IPS-20b (cell line): ENCODE measurements around the gene P4HA2.

Experiments used
- H3K27ac ChIP-seq: one replicate; pipeline ENCODE4 v1.5.1; 2013; ENCODE audit warnings: low read length
- H3K27me3 ChIP-seq: 2 replicates; pipeline ENCODE4 v1.6.1; 2013; ENCODE audit warnings: mild to moderate bottlenecking, low read length, inconsistent platforms; ENCODE audit not compliant: insufficient read depth
- H3K36me3 ChIP-seq: 2 replicates; pipeline ENCODE4 v1.6.1; 2013; ENCODE audit warnings: low read depth, mild to moderate bottlenecking, inconsistent platforms, low read length, moderate library complexity; ENCODE audit not compliant: insufficient read depth
- H3K4me1 ChIP-seq: 2 replicates; pipeline ENCODE4 v1.6.1; 2013; ENCODE audit warnings: mild to moderate bottlenecking, control low read depth, inconsistent platforms, low read length, moderate library complexity; ENCODE audit not compliant: insufficient read depth
- H3K4me3 ChIP-seq: 2 replicates; pipeline ENCODE4 v1.5.1; 2013; ENCODE audit warnings: mild to moderate bottlenecking, low read length, inconsistent platforms
- H3K9ac ChIP-seq: 2 replicates; pipeline ENCODE4 v1.6.1; 2013; ENCODE audit warnings: low read depth, mild to moderate bottlenecking, inconsistent platforms, low read length, moderate library complexity
- H3K9me3 ChIP-seq: 2 replicates; pipeline ENCODE4 v1.6.1; 2013; ENCODE audit warnings: mild to moderate bottlenecking, low read depth, low read length, inconsistent platforms; ENCODE audit not compliant: insufficient read depth

P4HA2 gene

DNA sequence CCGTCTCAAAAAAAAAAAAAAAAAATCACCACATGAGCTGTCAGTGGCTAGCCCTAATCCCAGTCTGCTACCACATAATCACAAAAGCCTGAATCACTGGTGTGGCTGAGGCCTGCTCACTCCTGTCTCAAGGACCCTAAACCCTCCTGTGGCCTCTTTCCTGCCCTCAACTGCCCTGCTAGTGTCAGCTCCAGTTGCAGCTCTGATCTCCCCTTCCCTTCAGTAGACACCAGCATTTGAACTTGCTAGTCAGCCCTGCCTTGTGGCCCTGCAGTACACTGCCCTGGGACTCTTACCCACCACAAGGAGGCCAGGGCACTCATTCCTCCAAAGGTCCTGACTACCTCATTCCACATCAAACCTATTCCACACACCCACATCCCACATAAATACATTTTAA is 9.5 kb upstream of the P4HA2 start:
- Histone ChIP-seq H3K27me3 (no peaks in the 10 kb centered on the region), H3K9ac (no peak overlapping the region), H3K36me3 (no peaks in the 10 kb centered on the region), H3K4me3 (no peak overlapping the region), H3K9me3 (no peaks in the 10 kb centered on the region), H3K4me1 (no peaks in the 10 kb centered on the region), H3K27ac (no peak overlapping the region)

GRCh38 chr5:132235340-132235739 is 7.7 kb upstream of the P4HA2 start:
- no peaks in the 10 kb centered on the region for H3K9me3 ChIP-seq
- H3K4me1 ChIP-seq, result no peaks in the 10 kb centered on the region
- H3K27me3 ChIP-seq, result 0 out of 2 replicates have a peak, but pooled peaks cover 5% of the 10 kb centered on the region
- H3K27ac ChIP-seq, result no peak overlapping the region
- H3K4me3 ChIP-seq, result no peak overlapping the region
- no peak overlapping the region for H3K9ac ChIP-seq
- no peaks in the 10 kb centered on the region for H3K36me3 ChIP-seq

- Histone ChIP-seq H3K27me3 (peaks cover 8% of the 10 kb centered on the region), H3K4me3 (no peak overlapping the region), H3K4me1 (no peaks in the 10 kb centered on the region), H3K36me3 (no peaks in the 10 kb centered on the region), H3K9ac (no peak overlapping the region), H3K9me3 (no peaks in the 10 kb centered on the region), H3K27ac (no peak overlapping the region)
These were observed 7.0 kb upstream of the P4HA2 start for GRCh38 chr5:132234684-132235062.

DNA sequence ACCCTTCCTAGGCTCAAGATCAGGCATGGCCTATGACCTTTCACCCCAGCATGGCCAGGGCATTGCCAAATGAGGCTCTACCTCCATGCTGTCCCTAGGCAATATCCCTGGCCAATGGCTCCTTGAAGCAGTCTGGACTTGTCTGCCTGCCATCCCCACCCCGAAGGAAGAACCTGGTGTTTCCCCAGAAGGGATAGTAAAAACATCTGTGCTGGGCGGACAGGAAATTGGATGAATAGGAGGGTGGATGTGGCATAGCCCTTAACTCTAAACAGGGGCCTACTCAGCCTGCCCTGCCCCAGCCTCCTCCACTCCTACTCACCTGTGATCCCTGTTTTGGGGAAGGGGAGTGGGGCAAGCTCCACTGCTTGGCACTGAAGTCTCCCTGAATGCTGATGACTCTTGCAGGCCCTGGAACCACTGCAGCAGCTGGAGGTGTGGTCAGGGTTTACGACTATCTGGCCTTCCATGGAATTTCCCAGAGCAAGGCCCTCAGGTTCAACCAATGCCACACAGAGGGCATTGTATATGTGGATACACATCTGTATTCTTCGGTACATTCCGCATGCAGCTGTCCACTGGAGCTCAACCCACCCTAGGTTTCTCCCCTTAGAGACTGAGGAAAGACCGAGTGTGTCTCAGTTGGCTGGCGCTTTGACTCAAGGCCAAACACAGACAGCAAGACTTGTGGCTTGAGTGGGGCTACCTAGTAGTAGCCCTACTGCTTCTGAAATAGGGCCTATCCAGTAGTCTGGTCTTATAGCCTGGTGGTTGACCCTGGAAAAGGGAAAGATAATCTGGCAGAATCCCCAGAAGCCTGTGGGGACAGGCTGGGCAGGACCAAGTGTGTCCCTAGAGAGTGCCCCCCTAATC is 6.4 kb upstream of the P4HA2 start:
- H3K9ac ChIP-seq, result no peak overlapping the region
- no peaks in the 10 kb centered on the region for H3K4me1 ChIP-seq
- no peak overlapping the region for H3K27ac ChIP-seq
- H3K4me3 ChIP-seq, result no peak overlapping the region
- H3K36me3 ChIP-seq, result no peaks in the 10 kb centered on the region
- H3K27me3 ChIP-seq, result peaks cover 15% of the 10 kb centered on the region
- no peaks in the 10 kb centered on the region for H3K9me3 ChIP-seq

DNA sequence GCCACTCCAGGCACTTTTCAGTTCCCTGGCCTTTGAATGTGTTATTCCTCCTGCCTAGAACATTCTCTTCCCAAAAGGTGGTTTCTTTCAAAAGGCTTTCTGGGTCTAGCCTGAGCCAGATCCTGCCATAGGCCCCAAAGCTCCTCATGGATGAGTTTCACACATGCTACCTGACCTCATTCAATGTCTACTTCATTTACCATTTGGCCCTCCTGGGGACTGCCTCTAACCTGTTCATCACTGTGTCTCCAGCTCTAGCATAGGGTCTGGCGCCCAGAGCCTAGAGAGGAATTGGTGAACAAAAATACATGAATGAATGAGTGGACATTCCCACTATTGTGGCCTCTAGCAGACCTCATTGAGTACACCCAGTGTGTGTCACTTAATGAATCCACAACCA is 5.4 kb upstream of the P4HA2 start:
- H3K36me3 ChIP-seq, result no peaks in the 10 kb centered on the region
- H3K4me3 ChIP-seq, result no peak overlapping the region
- no peaks in the 10 kb centered on the region for H3K9me3 ChIP-seq
- H3K27me3 ChIP-seq, result peaks cover 24% of the 10 kb centered on the region
- H3K27ac ChIP-seq, result no peak overlapping the region
- H3K9ac ChIP-seq, result no peak overlapping the region
- no peaks in the 10 kb centered on the region for H3K4me1 ChIP-seq

- Histone ChIP-seq H3K4me1 (no peaks in the 10 kb centered on the region), H3K27ac (no peak overlapping the region), H3K36me3 (no peaks in the 10 kb centered on the region)
These were observed 4.8 kb upstream of the P4HA2 start for GRCh38 chr5:132232465-132232864.

DNA sequence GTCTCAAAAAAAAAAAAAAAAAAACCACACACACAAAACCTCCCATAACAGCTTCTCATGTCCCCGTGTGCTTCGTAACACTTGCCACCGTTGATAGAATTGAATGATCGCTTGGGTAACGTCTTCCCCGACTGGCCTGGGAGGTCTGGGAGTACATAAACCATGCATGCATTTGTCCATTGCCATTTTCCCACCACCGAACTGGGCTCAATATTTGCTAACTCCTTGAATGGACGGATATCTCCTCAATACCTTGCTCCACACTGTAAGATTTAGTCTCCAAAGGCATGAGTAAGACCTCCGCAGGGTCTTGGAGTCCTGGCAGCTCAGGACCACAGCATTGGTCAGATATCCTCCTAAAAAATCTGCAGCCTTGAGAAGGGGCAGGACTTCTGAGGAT is 3.2 kb upstream of the P4HA2 start:
- no peak overlapping the region for H3K9ac ChIP-seq
- H3K9me3 ChIP-seq, result no peaks in the 10 kb centered on the region
- no peaks in the 10 kb centered on the region for H3K36me3 ChIP-seq
- no peak overlapping the region for H3K4me3 ChIP-seq
- peaks cover 45% of the 10 kb centered on the region for H3K27me3 ChIP-seq
- no peak overlapping the region for H3K27ac ChIP-seq
- no peaks in the 10 kb centered on the region for H3K4me1 ChIP-seq

More at GRCh38 chr5:132232465-132232864, 4.8 kb upstream of the P4HA2 start:
- H3K9me3 ChIP-seq, result no peaks in the 10 kb centered on the region
- no peak overlapping the region for H3K9ac ChIP-seq
- H3K4me3 ChIP-seq, result no peak overlapping the region
- peaks cover 29% of the 10 kb centered on the region for H3K27me3 ChIP-seq

GRCh38 chr5:132229236-132229635 is 1.6 kb upstream of the P4HA2 start:
- Histone ChIP-seq H3K4me3 (no peak overlapping the region), H3K27me3 (peaks cover 59% of the 10 kb centered on the region), H3K27ac (no peak overlapping the region), H3K4me1 (no peaks in the 10 kb centered on the region), H3K9ac (no peak overlapping the region), H3K9me3 (no peaks in the 10 kb centered on the region), H3K36me3 (no peaks in the 10 kb centered on the region)

GRCh38 chr5:132228241-132229035 is 785 bp upstream of the P4HA2 start:
- no peak overlapping the region for H3K27ac ChIP-seq
- H3K9me3 ChIP-seq, result no peaks in the 10 kb centered on the region
- H3K36me3 ChIP-seq, result no peaks in the 10 kb centered on the region
- peak overlapping the region; percentile 62 for H3K4me3 ChIP-seq
- H3K4me1 ChIP-seq, result no peaks in the 10 kb centered on the region
- peak overlapping the region; percentile 45 for H3K9ac ChIP-seq
- peaks cover 59% of the 10 kb centered on the region for H3K27me3 ChIP-seq

DNA sequence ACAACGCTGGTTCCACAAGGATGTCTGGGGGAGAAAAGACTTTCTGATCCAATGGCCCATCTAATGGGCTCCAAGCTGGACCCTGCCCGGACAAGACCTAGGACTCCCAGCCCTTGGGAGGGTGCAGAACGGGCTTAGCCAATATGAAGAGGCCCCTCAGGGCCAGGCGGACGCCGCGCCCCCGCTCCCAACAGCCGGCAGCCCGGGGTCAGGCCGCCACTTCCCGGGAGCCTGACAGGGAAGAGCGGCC is 493 bp downstream of the P4HA2 start:
- no peaks in the 10 kb centered on the region for H3K9me3 ChIP-seq
- H3K9ac ChIP-seq, result no peak overlapping the region
- H3K27me3 ChIP-seq, result peaks cover 59% of the 10 kb centered on the region
- H3K4me1 ChIP-seq, result no peaks in the 10 kb centered on the region
- no peak overlapping the region for H3K27ac ChIP-seq
- H3K4me3 ChIP-seq, result peak overlapping the region; percentile 62
- no peaks in the 10 kb centered on the region for H3K36me3 ChIP-seq

DNA sequence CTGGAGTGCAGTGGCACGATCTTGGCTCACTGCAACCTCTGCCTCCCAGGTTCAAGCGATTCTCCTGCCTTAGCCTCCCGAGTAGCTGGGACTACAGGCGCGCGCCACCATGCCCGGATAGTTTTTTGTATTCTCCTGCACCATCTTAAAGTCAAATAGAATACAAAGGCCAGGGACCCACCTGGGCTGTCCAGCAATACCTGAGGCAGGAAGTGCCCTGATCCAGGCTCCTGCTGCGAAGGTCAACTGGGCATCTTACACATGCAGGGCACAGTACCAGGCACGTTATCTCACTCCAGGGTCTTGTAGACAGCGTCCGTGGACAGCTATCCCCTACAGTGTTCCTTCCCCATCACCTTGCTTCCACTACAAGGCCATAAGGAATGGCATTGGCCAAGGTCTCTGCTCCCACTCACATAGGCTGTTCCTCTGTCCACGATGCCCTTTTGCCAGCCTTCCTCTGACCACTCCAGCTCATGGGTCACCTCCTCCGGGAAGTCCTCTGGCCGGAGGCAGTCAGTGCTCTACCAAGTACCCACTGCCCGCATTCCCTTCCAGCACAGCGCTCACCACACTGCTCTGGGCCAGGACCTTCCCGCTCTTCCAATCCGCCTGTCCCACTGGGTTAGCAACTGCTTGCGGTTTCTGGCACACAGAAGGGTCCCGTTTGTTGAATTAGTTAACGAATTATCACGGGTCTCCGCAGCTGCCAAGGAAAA is 978 bp downstream of the P4HA2 start:
- Histone ChIP-seq H3K9ac (no peak overlapping the region), H3K4me3 (peak overlapping the region; percentile 62)

More for the DNA sequence above, 978 bp downstream of the P4HA2 start:
- Histone ChIP-seq H3K27me3 (peaks cover 59% of the 10 kb centered on the region), H3K27ac (no peak overlapping the region), H3K4me1 (no peaks in the 10 kb centered on the region), H3K9me3 (no peaks in the 10 kb centered on the region), H3K36me3 (no peaks in the 10 kb centered on the region)
